IPS-18c (cell line): ENCODE data around the gene SSR4.

Source experiments
- H3K4me3 ChIP-seq: 2 replicates; pipeline ENCODE4 v1.7.0; 2013; ENCODE audit warnings: low read depth, mild to moderate bottlenecking, low read length, moderate library complexity; ENCODE audit not compliant: insufficient read depth
- H3K9me3 ChIP-seq: one replicate; pipeline ENCODE4 v1.6.1; 2013; ENCODE audit warnings: mild to moderate bottlenecking, low read length, moderate library complexity; ENCODE audit not compliant: control insufficient read depth, insufficient read depth

Gene SSR4

GRCh38 chrX:153776120-153776599, 18.3 kb upstream of the SSR4 start:
- H3K9me3 ChIP-seq: peaks cover 25% of the 10 kb centered on the region

DNA sequence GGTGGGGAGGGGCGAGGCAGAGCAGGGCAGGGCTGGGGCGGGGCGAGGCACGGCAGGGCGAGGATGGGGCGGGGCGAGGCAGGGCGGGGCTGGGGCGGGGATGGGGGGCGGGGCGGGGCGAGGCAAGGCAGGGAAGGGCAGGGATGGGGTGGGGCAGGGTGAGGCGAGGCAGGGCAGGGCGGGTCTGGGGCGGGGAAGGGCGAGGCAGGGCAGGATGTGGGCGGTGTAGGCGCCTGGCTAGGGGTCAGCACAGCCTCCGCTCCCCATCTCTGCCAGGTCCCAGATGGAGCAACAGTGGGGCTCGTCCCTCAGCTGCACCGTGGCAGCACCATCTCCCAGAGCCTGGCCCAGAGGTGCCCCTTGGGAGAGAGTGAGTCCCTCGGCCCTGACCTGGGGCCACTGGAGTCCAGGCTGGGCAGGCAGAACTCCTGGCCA, 17.8 kb upstream of the SSR4 start:
- H3K9me3 ChIP-seq: peaks cover 26% of the 10 kb centered on the region
- no peak overlapping the region for H3K4me3 ChIP-seq

More at GRCh38 chrX:153776120-153776599, 18.3 kb upstream of the SSR4 start:
- H3K4me3 ChIP-seq: no peak overlapping the region

DNA sequence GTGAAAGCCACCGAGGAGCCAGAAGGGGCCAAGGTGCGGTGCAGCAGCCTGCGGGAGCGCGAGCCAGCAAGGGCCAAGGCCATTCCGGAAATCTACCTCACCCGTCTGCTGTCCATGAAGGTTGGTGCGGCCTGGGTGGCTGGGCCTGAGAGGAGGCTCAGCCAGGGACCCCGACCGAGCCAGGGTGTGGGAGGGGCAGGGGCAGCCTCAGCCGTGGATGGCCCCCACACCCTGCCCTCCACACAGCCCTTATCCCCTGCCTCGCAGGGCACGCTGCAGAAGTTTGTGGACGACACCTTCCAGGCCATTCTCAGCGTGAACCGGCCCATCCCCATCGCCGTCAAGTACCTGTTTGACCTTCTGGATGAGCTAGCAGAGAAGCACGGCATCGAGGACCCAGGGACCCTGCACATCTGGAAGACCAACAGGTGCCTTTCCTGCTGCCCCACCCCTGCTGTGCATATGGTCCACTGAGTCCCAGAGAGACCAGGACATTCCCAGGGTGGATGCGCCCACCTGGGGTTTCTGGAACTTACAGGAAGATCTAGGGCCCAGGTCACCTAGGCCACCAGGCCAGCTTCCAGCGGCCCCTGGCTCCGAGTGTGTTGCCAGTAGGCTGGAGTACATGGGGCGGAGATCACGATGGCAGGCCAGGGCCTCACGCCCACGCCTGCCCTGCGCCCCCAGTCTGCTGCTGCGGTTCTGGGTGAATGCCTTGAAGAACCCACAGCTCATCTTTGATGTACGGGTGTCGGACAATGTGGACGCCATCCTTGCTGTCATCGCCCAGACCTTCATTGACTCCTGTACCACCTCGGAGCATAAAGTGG, 17.0 kb upstream of the SSR4 start:
- Histone ChIP-seq H3K4me3 (no peak overlapping the region), H3K9me3 (peaks cover 22% of the 10 kb centered on the region)

DNA sequence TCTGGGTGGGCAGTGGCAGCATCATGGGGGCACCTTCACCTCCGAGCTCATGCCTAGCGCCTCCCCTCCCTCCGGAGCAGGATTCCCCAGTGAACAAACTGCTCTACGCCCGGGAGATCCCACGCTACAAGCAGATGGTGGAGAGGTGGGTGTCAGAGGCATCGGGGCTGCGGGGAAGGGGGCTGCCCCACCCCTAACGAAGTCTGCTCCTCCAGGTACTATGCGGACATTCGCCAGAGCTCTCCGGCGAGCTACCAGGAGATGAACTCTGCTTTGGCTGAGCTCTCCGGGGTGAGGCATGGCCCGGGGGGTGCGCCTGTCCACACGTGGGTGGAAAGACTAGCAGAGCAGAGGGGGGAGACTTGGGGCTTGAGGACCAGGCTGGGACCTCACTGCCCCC, 16.3 kb upstream of the SSR4 start:
- Histone ChIP-seq H3K9me3 (peaks cover 20% of the 10 kb centered on the region), H3K4me3 (no peak overlapping the region)

DNA sequence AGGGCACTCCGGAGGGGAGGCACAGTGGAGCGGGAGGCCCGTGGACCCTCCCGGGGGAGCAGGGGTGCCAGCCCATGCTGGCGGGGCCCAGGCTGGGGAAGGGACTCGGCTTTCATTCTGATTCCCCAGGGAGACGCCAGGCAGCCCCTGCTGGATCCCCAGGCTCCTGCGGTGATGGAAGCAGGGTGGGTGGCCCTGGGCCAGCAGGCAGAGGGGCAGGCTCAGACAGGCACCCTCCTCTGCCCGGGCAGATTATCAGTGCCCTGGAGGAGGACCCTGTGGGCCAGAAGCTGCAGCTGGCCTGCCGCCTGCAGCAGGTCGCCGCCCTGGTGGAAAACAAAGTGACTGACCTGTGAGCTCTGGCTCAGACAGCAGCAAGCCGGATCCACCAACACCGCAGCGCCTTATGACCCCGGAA, 15.8 kb upstream of the SSR4 start:
- Histone ChIP-seq H3K4me3 (no peak overlapping the region), H3K9me3 (peaks cover 19% of the 10 kb centered on the region)

DNA sequence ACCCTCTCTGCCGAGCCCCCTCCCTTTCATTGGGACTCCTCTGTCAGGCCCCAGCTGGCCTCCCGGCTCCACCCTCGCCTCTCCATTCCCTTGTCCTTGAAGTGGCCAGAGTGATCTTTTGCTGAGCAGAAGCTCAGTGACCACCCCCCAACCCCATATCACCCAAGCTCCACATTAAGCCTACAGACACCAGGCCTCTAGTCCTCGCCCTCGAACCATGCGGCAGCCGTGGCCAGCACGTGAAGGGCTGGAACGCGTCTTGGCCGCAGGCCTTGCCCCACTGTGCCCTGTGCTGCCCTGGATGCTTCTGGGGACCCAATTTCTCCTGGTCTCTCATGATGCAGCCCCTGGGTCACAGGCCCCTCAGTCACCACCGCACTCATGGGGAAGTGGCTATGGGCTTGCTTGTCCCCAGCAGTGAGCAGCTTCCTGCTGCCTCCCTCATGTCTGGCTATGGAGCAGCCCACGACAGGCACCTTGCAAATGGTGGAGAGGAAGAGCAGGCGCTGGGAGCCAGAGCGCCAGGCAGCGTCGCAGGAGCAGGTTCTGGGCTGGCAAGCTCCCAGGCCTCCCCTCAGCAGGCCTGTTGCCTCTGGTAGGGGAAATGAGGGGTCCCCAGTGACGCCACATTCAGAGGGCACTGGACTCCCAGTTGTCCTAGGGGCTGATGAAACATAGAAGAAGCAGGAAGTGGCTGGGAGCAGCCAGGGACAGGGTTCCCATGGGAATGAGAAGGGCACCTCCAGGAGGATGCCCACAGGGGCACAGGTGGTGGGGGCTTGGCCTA, 14.4 kb upstream of the SSR4 start:
- Histone ChIP-seq H3K4me3 (no peak overlapping the region), H3K9me3 (peaks cover 16% of the 10 kb centered on the region)

- Histone ChIP-seq H3K4me3 (no peak within 1 kb of the TSS), H3K9me3 (peaks cover 16% of the 10 kb centered on the region)
These were observed 13.6 kb upstream of the SSR4 start, which contains the start of gene SRPK3 for GRCh38 chrX:153780678-153781427. Gene SRPK3 (plus strand): TSS chrX:153781041. CDS start chrX:153781087, 46 bp downstream.

DNA sequence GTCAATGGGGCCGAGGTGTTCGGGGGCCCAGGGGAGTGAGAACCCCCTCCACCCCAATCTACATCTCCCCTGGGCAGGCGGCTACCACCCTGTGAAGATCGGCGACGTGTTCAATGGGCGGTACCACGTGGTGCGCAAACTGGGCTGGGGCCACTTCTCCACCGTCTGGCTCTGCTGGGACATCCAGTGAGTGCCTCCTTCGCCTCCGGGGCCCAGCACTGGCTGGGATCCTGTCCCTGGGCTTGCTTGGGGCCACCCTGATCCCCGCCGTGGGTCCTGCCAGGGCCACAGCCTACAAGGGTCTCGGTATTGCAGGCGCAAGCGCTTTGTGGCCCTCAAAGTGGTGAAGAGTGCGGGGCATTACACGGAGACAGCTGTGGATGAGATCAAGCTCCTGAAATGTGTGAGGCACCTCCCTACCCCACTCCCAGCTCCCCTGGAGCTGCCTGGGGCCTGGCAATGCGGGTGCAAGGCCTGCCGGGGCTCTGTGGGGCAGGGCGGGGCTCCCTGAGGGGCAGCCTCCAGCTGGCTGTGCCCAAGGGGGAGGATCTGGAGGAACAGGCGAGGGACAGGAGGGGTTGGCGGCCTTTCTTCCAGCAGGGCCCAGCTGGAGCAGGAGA, 12.9 kb upstream of the SSR4 start:
- no peak overlapping the region for H3K4me3 ChIP-seq
- H3K9me3 ChIP-seq: peaks cover 16% of the 10 kb centered on the region

DNA sequence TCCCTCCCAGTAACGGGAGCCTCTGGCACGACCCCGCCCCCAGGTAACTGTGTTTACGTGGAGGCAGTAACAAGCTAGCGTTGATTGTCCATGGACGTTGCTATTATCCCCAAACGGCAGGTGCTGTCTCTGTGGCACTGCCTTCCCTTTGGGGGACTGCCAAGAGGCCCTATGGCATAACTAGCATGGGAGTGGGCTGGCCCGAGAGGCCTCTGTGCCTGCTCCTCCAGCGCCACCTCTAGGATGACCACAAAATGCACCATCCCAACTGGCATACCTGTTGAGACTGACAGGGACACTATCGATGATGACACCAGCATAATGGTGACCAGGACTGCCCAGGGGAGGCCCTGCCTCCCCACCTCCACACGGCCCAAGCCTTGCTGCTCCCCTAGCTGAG, 12.2 kb upstream of the SSR4 start:
- H3K4me3 ChIP-seq: no peak overlapping the region
- peaks cover 15% of the 10 kb centered on the region for H3K9me3 ChIP-seq

GRCh38 chrX:153782871-153783270, 11.6 kb upstream of the SSR4 start:
- no peak overlapping the region for H3K4me3 ChIP-seq
- peaks cover 16% of the 10 kb centered on the region for H3K9me3 ChIP-seq

DNA sequence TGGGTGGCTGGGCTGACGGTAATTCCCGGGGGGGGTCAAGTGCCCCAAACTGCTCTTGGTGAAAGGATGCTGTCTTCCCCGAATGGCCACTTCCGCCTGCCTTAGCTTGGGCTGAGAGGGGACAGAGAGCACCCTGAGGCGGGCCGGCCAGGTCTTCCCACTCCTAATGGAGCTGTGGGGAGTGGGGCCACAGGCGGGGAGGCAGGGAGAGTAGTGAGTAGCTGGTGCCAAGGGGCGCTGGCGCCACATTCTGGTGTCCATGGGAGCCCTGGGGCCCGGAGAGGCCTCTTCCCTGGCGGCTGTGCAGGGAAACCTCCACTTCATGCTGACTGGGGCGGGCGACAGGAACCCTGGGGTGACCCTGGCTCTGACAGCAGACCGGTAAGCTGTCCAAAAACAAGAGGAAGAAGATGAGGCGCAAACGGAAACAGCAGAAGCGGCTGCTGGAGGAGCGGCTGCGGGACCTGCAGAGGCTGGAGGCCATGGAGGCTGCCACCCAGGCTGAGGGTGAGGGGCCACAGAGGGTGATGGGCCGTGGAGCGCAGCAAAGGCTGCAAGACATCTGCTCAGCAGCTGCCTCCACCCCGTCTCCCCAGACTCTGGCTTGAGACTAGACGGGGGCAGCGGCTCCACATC, 11.0 kb upstream of the SSR4 start:
- H3K4me3 ChIP-seq: no peak overlapping the region
- H3K9me3 ChIP-seq: peaks cover 17% of the 10 kb centered on the region

- Histone ChIP-seq H3K4me3 (no peak overlapping the region), H3K9me3 (peaks cover 19% of the 10 kb centered on the region)
These were observed 10.0 kb upstream of the SSR4 start for GRCh38 chrX:153784325-153784967.

DNA sequence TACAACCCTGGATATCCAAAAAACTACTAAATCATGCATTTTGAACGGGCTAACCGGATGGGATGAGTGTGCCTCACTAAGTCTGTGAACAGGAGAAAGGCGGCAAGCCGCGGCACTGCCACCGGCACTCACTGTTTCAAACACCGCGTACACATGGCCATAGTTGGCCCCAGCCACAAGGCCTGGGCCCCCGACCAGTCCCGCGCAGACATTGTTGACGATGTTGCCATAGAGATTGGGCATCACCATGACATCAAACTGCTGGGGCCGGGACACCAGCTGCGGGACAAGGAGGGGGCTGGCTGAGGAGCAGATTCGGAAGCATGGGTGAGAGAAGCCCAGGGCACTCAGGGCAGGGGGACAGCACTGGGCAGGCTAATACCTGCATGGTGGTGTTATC, 7.8 kb upstream of the SSR4 start:
- Histone ChIP-seq H3K4me3 (no peak overlapping the region), H3K9me3 (peaks cover 13% of the 10 kb centered on the region)

GRCh38 chrX:153789654-153790053, 4.8 kb upstream of the SSR4 start:
- H3K4me3 ChIP-seq: no peak overlapping the region
- peaks cover 19% of the 10 kb centered on the region for H3K9me3 ChIP-seq

DNA sequence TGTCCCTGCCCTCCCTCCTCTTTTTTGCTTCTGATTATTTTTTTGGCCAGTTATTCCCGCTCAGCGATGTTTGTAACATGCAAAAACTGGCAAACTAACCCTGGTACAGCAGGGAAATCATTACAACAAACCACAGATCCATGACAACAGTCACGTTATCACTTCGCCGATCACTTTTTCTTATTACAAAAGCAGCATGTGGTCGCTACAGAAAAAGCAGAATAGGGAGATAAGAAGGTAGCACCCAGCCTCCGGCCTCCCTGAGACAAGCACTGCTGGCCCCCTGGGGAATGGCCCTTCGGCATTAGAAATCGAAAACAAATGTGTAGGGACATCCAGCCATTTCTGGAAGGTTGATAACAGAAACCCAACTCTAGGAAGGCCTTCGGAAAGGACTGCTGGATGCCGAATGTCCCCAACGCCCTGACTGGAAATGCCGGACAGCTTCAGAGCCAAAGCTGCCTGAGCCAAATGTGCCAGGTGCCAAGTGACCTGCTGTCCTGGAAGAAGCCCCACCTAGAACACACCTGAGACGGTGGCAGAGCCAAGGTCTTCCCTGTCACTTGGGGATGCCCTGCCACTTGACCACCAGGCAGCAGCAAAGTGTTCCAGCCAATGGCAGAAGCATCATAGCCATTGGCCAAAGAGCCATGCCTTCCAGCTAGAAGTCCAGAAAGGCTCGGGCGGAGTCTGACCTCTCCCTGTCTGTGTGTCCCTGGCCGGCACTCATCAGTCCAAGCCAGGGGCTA, 3.2 kb upstream of the SSR4 start:
- peaks cover 22% of the 10 kb centered on the region for H3K9me3 ChIP-seq
- no peak overlapping the region for H3K4me3 ChIP-seq
